ENCODE data around the gene AHR. TPM values are rescaled to one million over a fixed set of nuclear protein-coding genes. Genes with fewer than 3 reads are reported as not detected.

Gene AHR
- total and polyA plus RNA-seq, 2 donors (not counting 1 experiment from before 2014, with no cell fraction given), result 4.8 to 11.2 TPM

- Histone ChIP-seq H4K20me1 (ENCODE audit: control insufficient read depth, insufficient read depth, low read length, poor library complexity, severe bottlenecking) (no peaks in the 10 kb centered on the region), H2AFZ (ENCODE audit: insufficient read depth, low read depth, low read length, poor library complexity, severe bottlenecking) (no peak overlapping the region), H3K4me2 (replicated peaks; ENCODE audit: low read depth, low read length, poor library complexity, severe bottlenecking) (no peak overlapping the region), H3K27ac (ENCODE audit: low read length in 2 of 2) (no peak overlapping the region), H3K36me3 (replicated peaks in 1 of 2; ENCODE audit: control extremely low read depth in 1 of 2, control insufficient read depth in 1 of 2, extremely low read depth in 1 of 2, insufficient read depth in 2 of 2, low read length in 1 of 2) (no peaks in the 10 kb centered on the region), H3K9ac (ENCODE audit: low read length) (no peak overlapping the region), H3K9me3 (ENCODE audit: control extremely low read depth in 1 of 3, control insufficient read depth in 2 of 3, insufficient read depth in 1 of 3, low read length in 2 of 3) (peaks cover 0 to 6% (median 0%) of the 10 kb centered on the region in 3 donors), H3K4me3 (ENCODE audit: control extremely low read depth in 1 of 5, extremely low read depth in 1 of 5, insufficient read depth in 1 of 5, low read depth in 2 of 5, low read length in 4 of 5) (no peak overlapping the region), H3K4me1 (ENCODE audit: control insufficient read depth in 2 of 2, insufficient read depth in 2 of 2, low read length in 2 of 2) (no peaks in the 10 kb centered on the region), H3K27me3 (replicated peaks in 1 of 4; ENCODE audit: control extremely low read depth in 1 of 4, control insufficient read depth in 3 of 4, insufficient read depth in 4 of 4, low read length in 3 of 4) (no peaks in the 10 kb centered on the region), H3K79me2 (ENCODE audit: control insufficient read depth, insufficient read depth, low read length) (no peaks in the 10 kb centered on the region)
- H3K9me3 Mint-ChIP-seq (ENCODE audit: insufficient read depth), result peaks cover 3% of the 10 kb centered on the region
- H3K27ac Mint-ChIP-seq, result no peak overlapping the region
- H3K4me3 Mint-ChIP-seq, result no peak overlapping the region
- 96% methylated on average over 5 of the region's 6 CpGs for WGBS (ENCODE audit: insufficient coverage)
- CTCF ChIA-PET, result no interaction called here
- no peak for DNase-seq
- intact Hi-C loops (cut with micrococcal nuclease), result no loop called here
- POLR2A ChIA-PET, result no interaction called here
- H3K4me1 Mint-ChIP-seq, result no peaks in the 10 kb centered on the region
- H3K27me3 Mint-ChIP-seq, result no peaks in the 10 kb centered on the region
- TF ChIP-seq CTCF (IDR thresholded peaks at IDR 0.05) (no peak), EZH2 (IDR thresholded peaks at IDR 0.05; ENCODE audit: borderline replicate concordance, insufficient read depth, low read depth, low read length, poor library complexity, severe bottlenecking) (no peak)
- ATAC-seq (ENCODE audit: low read depth), result no peak
Observed at GRCh38 chr7:17359610-17360009, 61.2 kb downstream of the AHR start.

- no peak overlapping the region for H3K4me2 ChIP-seq (replicated peaks; ENCODE audit: low read depth, low read length, poor library complexity, severe bottlenecking)
- no peaks in the 10 kb centered on the region for H3K4me1 Mint-ChIP-seq
- no peaks in the 10 kb centered on the region for H3K4me1 ChIP-seq (ENCODE audit: control insufficient read depth in 2 of 2, insufficient read depth in 2 of 2, low read length in 2 of 2)
- no peak overlapping the region for H3K27ac Mint-ChIP-seq
- ATAC-seq (ENCODE audit: low read depth) (no peak), DNase-seq (no peak)
- no peak overlapping the region for H3K9ac ChIP-seq (ENCODE audit: low read length)
- H3K36me3 ChIP-seq (replicated peaks in 1 of 2; ENCODE audit: control extremely low read depth in 1 of 2, control insufficient read depth in 1 of 2, extremely low read depth in 1 of 2, insufficient read depth in 2 of 2, low read length in 1 of 2), result no peaks in the 10 kb centered on the region
- no peaks in the 10 kb centered on the region for H3K79me2 ChIP-seq (ENCODE audit: control insufficient read depth, insufficient read depth, low read length)
- no peak overlapping the region for H3K4me3 Mint-ChIP-seq
- H3K9me3 ChIP-seq (ENCODE audit: control extremely low read depth in 1 of 3, control insufficient read depth in 2 of 3, insufficient read depth in 1 of 3, low read length in 2 of 3), result peaks cover 0 to 6% (median 0%) of the 10 kb centered on the region in 3 donors
- no peak overlapping the region for H3K4me3 ChIP-seq (ENCODE audit: control extremely low read depth in 1 of 5, extremely low read depth in 1 of 5, insufficient read depth in 1 of 5, low read depth in 2 of 5, low read length in 4 of 5)
- H4K20me1 ChIP-seq (ENCODE audit: control insufficient read depth, insufficient read depth, low read length, poor library complexity, severe bottlenecking), result no peaks in the 10 kb centered on the region
- H3K27ac ChIP-seq (ENCODE audit: low read length in 2 of 2), result no peak overlapping the region
- no peak overlapping the region for H2AFZ ChIP-seq (ENCODE audit: insufficient read depth, low read depth, low read length, poor library complexity, severe bottlenecking)
- no peaks in the 10 kb centered on the region for H3K27me3 ChIP-seq (replicated peaks in 1 of 4; ENCODE audit: control extremely low read depth in 1 of 4, control insufficient read depth in 3 of 4, insufficient read depth in 4 of 4, low read length in 3 of 4)
- WGBS (ENCODE audit: insufficient coverage), result 99% methylated on average over 17 of the region's 23 CpGs
- intact Hi-C loops (cut with micrococcal nuclease), result no loop called here
- H3K9me3 Mint-ChIP-seq (ENCODE audit: insufficient read depth), result peaks cover 3% of the 10 kb centered on the region
- H3K27me3 Mint-ChIP-seq, result no peaks in the 10 kb centered on the region
- ChIA-PET POLR2A (no interaction called here), CTCF (interaction anchor here (0.9 kb wide), 1 partner anchor 15 kb away, joined by 3 read pairs; no protein-coding TSS in a partner anchor)
- TF ChIP-seq EZH2 (IDR thresholded peaks at IDR 0.05; ENCODE audit: borderline replicate concordance, insufficient read depth, low read depth, low read length, poor library complexity, severe bottlenecking) (no peak), CTCF (IDR thresholded peaks at IDR 0.05) (no peak)
Observed at GRCh38 chr7:17362439-17363105, 64.1 kb downstream of the AHR start.
